GM19025 (cell line): Measurements from ENCODE around the gene SRD5A3.
"Not testable (repeated sequence)": the region's sequence is repeated elsewhere in the genome, so short reads cannot be mapped to it uniquely, and the experiment has no call there.

Source experiments
- ATAC-seq: cut with Tn5 transposase; IDR thresholded peaks from one replicate; pipeline ENCODE4 v1.9.1; 2021; ENCODE audit warnings: mild to moderate bottlenecking, low read depth, moderate library complexity; ENCODE audit not compliant: unreplicated experiment

SRD5A3 gene

GRCh38 chr4:55343887-55344286 is 2.2 kb upstream of the SRD5A3 start:
- ATAC-seq: no peak

- ATAC-seq: no peak
These were observed 988 bp upstream of the SRD5A3 start for GRCh38 chr4:55345054-55345453.

GRCh38 chr4:55346851-55347255 is 811 bp downstream of the SRD5A3 start:
- no peak for ATAC-seq

GRCh38 chr4:55347610-55348228 is 1.7 kb downstream of the SRD5A3 start:
- ATAC-seq: no peak

GRCh38 chr4:55348466-55348865 is 2.4 kb downstream of the SRD5A3 start:
- no peak for ATAC-seq

GRCh38 chr4:55350870-55351269 is 4.8 kb downstream of the SRD5A3 start:
- ATAC-seq: not testable (repeated sequence)

- no peak for ATAC-seq
These were observed 5.8 kb downstream of the SRD5A3 start for GRCh38 chr4:55351824-55352223.

GRCh38 chr4:55352726-55353125 is 6.7 kb downstream of the SRD5A3 start:
- no peak for ATAC-seq

GRCh38 chr4:55353228-55353747 is 7.2 kb downstream of the SRD5A3 start:
- not testable (repeated sequence) for ATAC-seq

DNA sequence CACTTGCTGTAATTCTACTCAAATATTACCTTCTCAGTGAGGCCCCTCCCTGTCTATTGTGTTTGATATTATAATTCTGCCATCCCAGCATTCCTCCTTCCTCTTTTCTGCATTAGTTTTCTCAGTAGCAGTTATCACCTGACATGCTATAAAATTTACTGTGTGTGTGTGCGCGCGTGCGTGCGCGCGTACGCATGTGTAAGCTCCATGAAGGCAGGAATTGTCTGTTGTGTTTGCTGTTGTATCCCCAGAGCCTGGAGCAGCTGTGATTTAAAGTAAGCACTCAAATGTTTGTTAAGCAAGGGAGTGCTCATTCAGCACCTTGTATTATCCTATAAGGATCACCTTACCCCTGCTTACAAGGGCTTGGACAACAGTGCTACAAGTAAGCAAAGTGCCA is 8.6 kb downstream of the SRD5A3 start:
- no peak for ATAC-seq

- ATAC-seq: no peak
These were observed 9.5 kb downstream of the SRD5A3 start for GRCh38 chr4:55355555-55355954.

- no peak for ATAC-seq
These were observed 11.0 kb downstream of the SRD5A3 start for GRCh38 chr4:55356991-55357461.

DNA sequence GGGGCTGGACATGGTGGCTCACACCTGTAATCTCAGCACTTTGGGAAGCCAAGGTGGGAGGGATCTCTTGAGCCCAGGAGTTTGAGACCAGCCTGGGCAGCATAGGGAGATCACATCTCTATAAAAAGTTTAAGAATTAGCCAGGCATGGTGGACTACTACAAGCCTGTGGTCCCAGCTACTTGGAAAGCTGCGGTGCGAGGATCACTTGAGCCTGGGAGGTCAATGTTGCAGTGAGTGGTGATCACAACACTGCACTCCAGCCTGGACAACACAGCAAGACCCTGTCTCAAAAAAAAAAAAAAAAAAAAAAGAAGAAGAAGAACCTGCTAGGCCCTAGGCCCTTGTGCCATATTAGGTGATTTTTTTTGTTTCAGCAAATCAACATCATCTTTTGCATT is 12.2 kb downstream of the SRD5A3 start:
- no peak for ATAC-seq

DNA sequence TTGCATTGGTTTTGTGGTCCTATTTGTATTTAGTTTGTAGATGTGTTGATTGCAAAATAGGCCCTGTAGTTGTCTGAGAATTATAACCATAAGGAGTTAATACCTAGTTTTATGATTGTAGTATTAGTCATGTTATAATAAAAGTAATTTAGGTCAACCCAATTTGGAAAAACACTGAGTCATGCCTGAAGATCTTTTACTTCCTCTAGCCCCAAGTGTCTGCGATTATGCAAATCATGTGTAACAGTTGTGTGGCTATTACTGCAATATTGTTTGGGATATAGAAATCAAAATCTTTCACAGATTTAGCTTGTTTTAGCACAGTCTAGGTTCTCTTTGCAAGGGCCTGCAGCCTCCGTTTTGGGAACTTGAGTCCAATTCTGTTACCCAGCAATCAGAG is 12.6 kb downstream of the SRD5A3 start:
- no peak for ATAC-seq

DNA sequence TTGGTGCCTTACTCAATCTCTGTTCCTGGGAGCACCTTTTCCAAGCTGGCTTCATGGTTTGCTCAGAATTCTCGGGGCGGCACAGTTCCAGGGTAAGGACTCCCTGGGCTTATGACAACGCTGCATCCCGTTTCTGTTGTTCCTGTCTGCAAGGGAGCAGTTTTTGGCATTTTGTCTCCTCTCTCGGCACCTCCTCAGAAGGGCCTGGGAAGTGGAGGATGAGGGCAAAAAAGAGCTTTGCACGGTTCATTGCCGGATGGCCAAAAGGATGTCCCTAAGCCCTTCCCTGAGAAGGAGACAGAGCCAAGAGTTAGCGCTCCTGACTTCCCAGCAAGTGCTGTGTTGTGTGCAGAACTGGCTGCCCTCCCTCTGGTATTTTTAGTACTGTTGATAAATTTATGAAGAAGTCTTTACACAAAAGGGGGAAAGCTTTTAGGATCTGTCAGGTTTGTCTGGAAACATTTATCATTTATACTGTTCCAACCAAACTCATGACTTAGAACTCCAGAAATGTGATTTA is 13.4 kb downstream of the SRD5A3 start:
- no peak for ATAC-seq

DNA sequence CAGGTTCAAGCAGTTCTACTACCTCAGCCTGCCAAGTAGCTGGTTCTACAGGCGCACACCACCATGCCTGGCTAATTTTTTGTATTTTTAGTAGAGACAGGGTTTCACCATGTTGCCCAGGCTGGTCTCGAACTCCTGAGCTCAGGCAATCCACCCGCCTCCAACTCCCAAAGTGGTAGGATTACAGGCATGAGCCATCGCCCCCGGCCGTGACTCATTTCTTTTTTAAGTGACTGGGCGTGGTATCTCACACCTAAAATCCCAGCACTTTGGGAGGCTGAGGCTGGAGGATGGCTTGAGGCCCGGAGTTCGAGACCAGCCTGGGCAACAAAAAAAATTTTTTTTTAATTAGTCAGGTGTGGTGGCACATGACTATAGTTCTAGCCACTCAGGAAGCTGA is 16.9 kb downstream of the SRD5A3 start:
- ATAC-seq: not testable (repeated sequence)

DNA sequence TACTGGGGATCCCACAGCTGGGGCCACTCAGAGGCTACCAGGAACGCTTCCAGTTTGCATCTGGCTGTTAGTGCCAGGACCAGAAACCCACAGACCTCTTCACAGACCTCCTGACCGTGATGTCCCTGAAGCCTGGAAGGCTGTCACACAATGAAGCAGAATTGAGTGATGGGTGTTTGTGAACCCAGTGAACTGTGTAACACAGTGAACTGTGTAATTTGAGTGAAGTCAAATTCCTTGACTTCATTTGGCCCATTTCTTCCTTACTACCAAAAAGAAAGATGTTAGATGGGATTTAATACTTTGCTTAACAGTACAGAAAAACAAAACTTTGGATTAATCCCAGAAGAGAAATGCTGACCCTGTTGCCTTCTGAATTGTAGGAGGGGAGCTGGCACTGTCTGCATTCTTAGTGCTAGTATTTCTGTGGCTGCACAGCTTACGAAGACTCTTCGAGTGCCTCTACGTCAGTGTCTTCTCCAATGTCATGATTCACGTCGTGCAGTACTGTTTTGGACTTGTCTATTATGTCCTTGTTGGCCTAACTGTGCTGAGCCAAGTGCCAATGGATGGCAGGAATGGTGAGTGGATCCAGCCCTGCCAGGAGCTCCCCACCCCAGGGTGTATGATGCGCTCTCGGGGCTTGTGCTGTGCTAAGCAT is 17.8 kb downstream of the SRD5A3 start:
- no peak for ATAC-seq

DNA sequence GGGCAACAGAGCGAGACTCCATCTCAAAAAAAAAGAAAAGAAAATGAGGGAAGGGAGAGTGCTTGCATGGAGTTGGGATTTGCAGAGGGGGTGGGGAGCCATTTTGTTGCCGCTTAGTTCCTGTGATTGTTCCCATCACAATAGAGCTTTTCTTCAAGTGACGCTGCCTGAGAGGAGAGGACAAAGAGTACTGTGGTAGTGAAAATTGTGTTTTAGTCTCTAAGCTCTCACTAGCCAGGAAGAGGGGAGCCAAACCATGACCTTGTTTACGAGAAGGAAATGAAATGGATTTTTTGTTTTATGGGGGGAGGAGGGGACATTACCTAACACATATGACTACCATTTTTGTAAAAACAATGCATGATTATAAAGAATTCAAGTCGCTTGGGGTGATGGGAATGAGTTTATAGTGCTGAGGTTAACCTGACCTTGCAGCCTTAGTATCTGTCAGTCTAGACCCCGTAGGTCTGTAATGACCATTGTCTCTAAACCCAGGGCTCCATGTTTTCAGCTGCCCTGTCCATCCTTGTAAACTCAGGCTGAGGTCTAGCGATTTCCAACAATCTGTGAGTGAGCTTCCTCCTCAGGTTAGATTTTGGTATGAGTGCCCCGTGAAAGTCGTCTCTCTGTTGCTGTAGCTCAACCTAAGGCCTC is 18.8 kb downstream of the SRD5A3 start:
- no peak for ATAC-seq

DNA sequence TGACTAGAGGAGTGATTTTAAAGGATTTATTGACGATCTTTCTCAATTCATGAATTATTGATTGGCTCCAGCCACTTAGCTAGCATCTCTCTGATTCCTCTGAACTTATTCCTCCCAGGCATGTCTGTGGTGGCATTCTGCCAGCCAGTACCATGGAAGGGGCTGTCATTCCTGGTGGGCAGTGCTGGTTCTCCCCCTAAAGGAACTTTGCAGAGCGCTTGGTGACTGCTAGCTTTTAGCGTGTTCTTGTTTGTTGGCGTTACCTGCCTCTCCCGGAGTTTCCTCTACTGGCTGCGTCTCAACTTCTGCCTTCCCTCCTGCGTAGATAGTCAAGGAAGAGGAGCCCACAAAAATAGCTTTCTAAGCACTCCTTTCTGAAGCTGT is 19.3 kb downstream of the SRD5A3 start:
- no peak for ATAC-seq

GRCh38 chr4:55366621-55367020 is 20.6 kb downstream of the SRD5A3 start:
- no peak for ATAC-seq

- ATAC-seq: no peak
These were observed 21.2 kb downstream of the SRD5A3 start for GRCh38 chr4:55367084-55367722.
